ENCODE data around the gene DCBLD2.

Gene DCBLD2

DNA sequence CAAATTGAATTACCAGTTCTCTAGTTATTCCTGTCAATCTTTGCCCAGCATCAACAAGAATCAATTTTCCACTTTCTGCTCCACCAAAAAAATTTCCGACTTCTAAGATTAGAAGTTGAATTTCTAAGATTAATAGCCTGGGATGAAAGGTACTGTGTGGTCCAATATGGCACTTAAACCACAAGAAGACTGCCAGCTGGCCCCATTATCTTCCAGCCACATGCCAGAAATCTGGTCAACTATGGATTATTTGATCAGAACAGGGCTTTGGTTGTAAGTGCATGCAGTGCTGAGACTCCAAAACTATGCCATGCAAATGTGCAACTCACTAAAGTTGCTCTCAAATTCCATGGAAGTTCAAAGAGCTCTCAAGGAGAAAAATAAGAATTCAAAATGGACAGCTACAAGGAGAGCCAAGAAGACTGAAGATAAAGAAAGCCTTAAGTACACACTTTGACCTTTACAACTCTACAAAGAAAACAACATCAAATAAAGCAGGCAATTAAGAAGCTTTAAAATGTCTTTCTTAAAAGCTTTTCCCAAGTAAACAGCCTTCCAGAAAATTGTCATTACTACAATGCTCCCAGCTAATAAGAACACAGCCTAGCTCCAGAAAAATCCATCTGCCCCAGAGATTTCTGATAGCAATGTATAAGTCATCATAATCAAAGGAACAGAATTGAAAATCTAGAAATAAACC, 74.1 kb downstream of the DCBLD2 start:
- DNase-seq: no peak

DNA sequence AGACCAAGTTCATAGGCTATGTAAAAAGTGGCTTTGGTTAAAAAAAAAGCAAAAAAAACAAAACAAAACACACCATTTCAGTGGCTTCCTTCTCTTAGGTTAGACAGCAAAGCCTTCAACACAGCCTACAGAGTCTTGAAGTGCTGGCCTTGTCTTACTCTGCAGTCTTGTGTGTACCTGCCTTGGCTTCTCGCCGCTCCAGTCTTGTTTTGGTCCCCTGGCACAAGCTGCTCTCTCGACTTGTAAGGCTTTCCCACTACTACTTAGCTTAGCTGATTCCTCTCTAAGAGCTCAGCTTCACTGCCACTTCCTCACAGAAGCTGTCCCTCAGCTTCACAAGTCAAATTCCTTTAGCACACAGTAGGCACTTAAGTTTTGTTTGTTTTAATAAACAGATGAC, 75.4 kb downstream of the DCBLD2 start:
- no peak for DNase-seq

DNA sequence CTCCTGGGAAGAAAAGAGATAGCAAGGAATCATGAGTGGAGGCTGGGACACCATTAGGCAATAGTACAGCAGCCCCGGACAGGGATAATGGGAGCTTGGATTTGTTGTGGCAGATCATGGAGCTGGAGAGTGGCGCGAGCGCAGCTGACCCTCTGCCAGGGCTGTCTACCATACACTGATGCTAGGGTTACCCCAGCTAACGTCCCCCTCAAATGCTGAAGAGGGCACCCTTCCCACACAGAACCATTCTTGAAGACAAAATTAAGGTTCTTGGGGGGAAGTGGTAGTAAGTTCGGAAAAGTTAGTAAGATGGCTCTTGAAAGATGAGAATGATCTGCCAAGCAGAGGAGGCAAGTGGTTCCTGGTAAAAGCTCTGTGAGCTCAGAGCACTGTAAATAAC, 77.2 kb downstream of the DCBLD2 start:
- no peak for DNase-seq

DNA sequence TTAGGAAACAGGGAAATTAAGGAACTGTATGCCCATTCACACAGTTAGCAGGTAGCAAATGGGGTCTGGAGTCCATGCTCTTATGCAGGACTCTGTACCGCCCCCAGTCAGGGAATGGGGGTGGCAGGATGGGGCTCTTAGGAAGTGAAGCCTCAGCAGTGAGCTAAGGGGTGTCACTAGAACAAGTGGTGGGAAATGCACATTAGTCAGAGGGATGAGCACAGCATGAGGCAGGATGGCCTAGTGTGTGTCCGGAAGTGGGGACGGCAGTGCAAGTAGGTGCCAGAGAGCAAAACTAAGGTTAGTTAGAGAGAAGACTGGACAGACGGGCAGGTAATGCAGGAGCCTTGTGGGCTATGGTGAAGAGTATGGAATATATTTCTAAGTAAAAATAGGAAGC, 77.7 kb downstream of the DCBLD2 start:
- no peak for DNase-seq

DNA sequence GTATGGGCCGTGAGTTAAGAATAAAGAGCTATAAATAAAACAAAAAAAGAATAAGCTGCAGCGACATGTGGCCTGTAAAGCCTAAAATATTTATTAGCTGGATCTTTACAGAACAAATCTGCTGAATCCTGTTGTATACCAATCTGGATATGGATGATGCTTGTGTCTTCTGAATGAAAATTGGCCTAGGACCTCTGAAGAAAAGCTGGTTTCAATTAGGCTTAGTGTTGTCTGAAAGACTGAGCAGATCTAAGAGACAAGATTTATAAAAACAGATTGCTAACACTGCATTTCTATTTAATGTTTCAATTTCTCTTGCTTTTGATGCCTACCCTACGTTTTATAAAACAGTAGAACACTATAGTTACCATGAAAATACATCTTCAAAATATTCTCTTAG, 80.4 kb downstream of the DCBLD2 start:
- DNase-seq: no peak

DNA sequence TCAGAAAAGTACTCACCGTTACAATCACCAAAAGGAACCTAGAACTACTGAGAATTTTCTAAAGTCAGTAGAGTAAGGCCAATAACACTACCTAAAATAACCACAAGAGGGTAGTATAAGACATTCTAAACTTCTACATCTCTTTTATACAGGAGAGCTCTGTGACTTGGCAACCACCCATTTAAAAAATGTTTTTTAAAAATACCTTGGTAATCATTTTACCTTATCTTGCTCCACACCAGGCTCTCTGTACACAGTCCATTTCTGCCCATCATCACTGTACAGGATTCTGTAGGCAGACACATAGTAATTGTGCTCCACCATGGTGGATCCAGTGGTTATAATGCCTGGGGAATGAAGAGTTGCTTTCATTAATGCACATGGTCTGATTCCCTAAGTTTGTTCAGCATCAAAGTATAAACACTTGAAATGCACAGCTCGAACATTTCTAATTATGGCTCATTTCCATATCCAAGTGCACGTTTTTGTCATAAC, 83.9 kb downstream of the DCBLD2 start:
- peak; percentile 24 for DNase-seq

DNA sequence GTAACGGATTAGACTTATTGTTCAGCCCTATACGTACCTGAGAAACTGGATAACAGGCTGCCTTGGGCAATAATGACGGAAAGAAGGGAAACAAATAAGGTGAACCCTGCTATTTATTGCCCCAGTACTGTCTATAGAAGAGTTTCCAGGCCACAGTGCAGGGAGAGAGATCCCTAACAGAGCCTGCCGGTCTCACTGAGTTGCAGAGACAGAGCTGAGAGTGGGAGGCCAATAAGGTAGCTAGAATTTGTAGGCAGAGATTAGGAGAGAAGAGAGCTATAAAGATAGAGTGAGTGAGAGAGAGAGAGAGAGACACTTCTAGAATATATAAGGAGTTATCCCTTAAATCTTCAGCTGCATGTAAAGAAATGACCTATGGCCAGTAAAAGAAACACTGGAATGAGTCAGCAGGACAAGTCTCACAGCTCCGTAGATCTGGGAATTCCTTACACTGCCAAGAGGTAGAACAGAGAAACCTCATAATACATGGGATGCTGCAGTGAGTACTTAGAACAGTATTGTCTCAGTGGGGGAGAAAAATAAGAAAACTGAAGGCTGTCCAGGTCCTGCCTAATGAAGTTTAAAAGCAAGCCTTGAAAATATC, 86.6 kb downstream of the DCBLD2 start:
- DNase-seq: no peak

DNA sequence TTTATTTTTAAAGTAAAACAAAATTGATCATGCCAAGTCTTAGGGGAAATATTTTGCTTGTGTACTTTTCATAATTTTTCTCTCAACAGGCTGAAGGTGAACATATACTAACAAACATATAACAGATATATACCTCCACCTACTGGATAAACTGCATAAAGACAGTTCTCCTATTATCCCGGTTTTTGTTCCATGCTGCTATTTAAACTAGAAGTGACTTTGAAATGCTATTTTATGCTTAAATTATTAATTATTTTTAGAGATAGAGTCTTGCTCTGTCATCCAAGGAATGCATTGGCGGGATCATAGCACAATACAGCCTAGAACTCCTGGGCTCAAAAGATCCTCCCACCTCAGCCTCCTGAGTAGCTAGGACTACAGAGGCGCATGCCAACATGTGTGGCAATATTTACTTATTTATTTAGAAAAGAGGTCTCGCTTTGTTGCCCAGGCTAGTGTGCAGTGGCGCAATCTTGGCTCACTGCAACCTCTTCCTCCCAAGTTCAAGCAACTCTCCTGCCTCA, 88.6 kb downstream of the DCBLD2 start:
- DNase-seq: no peak

DNA sequence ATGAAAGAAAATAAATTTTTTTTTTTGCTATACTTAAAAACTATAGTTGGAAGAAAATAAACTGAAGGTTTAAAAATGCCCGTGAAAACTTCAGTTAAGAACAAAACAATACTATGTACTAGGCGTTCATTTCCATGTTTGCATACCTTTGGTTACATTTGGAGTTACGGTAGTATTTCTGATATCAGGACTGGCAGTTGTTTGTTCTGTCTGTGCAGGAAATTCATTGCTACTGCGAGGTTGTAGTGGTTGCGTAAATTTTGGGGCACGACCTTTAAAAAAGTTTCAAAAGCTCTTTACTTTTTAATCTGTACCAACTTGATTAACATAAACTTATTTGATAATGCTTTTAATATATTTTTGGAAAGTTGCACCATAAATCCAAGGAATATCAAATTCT, 90.4 kb downstream of the DCBLD2 start:
- no peak for DNase-seq

DNA sequence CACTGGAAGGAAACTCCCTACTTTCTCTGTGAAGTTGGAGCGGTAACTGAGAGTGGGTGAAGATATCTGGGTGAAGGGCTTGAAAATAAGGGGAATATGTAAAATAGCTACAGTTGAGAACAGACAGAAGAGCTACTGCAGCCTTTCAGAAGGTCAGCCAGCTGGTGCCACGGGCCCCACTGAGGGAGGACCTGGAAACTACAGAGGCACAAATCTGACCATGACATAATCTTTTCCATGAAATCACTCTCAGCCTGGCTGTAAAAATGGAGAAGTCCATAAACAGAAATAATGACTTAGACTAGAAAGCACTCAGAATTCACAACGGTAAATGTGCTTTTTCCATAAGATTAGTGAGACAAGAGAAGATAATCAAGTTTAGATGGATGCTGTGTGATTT, 91.9 kb downstream of the DCBLD2 start:
- no peak for DNase-seq

DNA sequence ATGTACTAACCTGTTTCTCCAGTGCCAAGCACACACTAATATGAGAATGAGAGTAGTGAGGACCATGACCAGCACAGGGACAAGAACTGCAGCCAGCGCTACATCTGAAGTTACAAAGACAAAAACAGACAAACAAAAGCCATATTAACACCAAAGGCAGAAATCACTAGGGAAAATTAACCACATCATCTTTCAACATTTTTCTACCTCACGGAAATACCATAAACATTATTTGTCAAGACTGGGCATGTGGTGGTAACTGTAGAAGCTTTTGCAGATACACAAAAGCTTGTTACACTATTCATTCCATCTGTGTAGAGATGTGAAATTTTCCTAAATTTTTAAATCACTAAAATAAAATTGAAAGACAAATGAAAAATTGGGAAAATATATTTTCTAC, 93.4 kb downstream of the DCBLD2 start:
- no peak for DNase-seq

DNA sequence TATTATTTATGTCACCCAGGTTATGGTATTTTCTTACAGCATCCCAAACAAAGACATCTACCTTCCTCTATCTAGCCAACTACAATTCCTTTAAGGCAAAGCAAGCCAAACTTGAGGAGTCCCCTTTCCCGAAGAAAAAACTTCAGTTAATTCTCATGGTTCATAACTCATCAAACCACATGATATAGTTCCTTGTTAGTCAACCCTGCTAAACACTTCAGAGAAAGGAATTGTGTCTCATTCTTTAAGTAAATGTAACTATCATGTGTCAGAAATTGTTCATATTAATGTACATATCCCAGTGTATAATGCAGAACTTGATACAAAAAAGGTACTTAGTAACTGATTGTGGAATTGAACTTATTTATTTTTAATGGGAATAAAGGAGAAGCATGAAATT, 93.9 kb downstream of the DCBLD2 start:
- no peak for DNase-seq

DNA sequence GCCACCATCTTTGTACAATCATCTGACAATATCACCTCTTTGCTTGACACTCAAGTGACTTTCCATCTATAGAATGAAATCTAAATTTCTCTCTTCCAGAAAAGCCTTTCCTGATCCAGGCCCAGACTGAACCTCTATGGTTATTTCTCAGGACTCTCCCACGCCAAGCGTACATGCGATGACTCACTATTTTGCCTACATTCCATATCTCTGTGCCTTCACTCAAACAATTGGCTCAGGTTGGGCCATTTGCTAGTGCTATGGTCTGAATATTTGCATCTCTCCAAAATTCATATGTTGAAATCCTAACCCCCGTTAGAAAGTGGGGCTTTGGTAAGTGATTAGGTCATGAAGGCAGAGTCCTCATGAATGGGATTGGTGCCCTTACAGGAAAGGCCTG, 94.5 kb downstream of the DCBLD2 start:
- no peak for DNase-seq

DNA sequence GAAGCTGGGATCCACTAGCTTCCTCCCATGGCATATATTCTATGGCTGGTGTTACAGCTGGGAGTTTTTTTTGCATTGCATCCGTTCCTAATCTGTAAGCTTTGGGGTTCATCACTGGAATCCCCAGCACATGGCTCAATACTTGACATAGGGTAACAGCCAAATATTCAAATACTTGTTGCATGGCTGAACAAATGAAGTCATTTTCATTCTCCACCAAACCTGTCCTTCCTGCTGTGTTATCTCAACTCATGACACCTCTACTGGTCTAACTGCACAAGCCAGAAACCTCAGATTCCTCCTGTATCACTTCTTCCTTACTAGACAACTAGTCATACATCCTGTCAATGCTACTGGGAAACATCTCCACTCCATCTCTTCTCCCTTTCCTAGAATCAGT, 95.0 kb downstream of the DCBLD2 start:
- no peak for DNase-seq

DNA sequence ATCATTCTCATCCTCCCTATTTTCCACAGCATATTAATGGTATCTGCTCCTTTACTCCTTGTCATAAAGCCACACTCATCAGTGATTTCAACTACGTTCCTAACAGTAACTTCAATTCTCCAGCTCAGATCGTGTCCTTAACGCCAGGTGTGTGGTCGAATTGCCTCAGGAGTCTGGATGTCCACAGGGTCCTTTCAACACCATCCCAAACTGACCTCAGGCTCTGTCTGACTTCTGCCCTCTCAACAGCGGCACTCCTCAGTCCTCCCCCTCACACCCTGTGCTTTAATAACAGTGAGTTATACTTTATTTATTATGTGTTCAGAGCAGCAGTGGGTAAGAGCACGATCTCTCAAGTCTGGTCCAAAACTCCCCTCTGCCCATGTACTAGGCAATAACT, 95.9 kb downstream of the DCBLD2 start:
- DNase-seq: no peak

DNA sequence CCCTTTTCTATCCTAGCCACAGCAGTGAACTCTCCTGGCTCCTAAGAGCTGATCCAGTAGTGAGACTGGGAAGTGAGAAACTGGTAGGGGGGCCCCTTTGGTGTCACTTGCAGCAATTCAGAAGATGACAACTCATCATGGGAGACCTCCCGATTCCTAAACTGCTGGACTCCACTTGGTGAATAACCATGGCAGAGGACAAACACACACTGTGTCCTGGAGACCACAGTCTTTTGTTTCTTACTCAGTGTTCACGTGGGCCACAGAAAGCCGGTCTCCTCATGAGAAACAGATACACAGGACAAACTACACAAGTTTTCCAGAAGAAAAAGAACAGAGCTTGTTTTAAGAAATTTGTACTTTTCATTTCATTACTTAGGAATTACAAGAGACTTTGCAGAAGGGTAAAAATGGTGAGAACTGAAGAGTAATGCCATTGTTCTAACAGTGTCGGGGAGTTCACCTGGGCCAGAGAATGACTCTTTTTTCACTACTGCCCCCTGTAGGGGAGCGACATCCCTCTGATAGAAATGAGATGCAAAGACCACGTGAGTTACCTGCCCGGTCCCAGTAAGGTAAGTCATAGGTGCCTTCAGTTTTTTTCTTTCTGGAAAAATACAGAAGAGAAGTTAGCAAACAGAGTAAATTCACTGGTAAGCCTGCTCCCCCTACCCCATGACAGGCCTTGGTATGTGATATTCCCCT, 100.3 kb downstream of the DCBLD2 start:
- no peak for DNase-seq

DNA sequence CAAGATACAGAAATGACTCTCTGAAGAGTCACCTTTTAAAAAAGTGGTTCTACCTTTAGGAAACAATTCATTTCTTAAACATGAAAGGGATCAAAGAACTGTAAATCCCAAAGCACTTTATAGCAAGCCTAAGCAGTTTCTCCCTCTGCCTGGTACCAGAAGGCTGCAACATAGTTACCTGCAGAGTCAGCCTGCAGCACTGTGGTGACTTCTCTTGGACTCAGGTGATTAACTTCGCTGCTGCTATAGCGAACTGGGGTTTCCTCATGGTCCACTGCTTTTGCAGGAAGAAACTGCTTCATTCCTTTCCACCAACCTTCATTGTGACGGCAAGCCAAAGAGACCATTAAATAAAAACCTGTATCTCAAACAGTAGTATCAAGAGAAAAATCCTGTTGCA, 101.1 kb downstream of the DCBLD2 start:
- DNase-seq: no peak

DNA sequence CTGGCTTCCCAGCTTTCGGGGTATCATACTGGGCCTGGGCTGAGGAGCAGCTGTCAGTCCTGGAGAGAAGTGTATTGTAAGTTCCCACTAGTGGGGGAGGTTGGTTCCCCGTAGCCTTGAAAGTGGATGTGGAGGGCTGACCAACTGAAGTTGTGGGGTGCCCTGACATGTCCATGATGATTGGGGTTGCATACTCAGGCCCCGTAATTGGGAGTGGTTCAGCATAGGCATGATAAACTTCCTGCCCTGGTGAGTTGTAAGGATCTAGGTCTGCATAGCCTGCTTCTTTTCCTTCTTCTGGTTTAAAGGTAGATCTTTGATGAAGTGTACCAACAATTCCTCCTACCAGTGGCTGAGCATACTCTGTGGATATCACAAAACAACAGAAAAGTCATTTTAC, 102.0 kb downstream of the DCBLD2 start:
- no peak for DNase-seq

DNA sequence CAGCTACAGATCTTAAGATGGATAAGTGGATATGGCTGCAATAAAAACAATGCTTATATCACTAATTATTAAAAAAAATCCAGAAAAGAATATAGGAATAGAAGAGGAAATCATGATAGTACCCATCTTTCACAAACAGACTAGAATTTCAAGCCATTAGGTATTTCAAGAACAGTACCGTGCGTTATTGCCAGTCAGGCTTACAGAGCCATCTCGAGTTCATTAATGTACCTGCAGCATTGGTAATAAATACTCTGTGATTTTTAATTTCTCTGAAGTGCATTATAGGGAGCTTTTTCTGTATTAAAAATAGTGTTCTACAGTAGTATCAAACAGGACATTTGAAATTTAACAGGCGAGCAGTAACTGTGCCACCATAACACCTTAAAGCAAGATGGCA, 102.7 kb downstream of the DCBLD2 start:
- no peak for DNase-seq

DNA sequence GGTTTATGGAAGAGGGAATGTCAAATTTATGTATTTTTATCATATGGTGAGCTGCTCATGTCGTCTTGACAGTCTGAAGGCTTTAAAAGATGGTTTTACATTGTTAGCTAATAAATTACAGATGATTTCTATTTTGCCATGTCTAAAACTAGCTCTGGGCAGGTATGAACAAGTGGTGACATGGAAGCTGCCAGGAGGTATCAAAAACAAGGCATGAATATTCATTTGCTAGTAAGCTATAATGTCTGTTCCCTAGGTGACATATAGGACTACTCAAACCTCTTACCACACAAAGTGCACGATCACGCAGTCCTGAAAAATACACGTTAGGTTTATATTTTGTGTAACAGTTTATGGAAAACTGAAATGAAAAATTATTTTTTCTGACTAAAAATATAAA, 103.6 kb downstream of the DCBLD2 start:
- DNase-seq: no peak

DNA sequence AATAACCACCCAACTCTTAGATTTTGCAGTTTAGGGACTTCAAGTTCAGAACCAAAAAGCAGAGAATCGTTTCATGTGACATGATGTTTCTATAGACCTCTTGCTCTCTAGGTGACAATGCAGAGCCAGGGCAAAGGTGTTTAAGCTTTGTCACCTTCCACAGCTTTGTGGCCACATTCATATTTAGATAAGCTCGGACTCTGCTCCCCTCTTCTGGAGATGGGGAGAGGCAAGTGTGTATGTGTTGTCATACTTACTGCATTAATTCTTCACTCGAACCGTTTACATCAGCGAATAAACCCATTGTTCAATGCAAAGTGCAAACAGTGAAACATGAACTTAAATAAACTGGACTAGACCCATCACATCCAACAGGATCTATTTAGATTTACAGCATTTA, 105.2 kb downstream of the DCBLD2 start:
- DNase-seq: no peak

DNA sequence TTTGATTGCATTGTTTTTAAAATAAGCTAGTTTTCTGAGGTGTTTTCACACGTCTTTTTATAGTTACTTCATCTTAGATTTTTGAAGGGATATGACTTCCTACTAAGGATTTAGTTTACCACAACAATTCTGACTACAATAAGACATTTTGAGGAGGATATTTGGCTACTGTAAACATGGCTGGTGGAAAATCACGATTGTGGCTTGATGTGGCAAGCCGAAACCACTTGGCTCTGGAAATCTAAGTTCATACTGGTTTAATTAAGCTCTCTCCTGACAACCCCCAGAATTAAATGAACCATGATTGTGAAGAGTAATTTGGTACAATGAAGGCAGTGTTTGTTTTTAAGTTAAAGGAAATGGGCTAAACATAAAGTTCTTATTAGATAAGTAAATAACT, 107.5 kb downstream of the DCBLD2 start:
- DNase-seq: no peak

DNA sequence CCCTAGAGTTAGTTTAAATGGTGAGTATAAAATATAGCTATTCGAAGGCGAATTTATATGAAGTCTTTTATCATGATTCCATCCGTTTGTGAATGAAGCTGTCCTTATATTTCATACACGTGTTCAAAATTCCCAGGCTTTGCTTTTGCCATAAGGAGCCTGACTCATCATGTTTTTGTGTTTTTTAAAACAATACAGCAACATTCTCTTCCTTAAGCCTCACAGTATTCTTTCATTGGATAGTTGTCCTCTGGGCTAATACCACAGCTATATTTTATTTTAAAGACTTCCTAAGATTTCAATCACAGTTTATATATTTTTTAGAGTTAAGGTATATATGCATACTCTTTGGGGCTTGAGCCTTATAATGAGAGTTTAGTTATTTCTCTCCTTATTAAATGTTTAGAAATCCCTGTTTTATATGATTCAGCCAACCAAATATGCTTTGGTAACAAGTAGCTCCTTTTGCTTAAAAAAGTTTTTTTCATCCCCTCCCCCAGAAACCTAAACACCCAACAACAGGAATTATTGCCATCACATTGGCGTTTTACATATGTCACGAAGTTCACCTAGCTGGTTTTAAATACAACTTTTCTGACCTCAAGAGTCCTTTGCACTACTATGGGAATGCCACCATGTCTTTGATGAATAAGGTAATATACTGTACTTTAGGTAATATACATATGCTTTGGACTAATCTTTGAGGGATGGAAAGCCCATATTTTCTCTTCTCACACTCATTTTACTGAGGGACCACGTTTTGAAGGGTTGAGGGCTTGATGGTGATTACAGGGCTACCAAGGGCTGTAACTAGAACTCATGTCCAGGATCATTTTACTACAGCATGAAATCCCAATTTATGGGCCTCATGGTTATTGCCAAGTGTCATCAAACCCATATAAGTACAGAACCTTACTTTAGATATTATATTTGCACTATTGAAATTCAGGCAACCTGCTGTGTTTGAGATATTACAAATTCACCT, 109.9 kb downstream of the DCBLD2 start:
- DNase-seq: no peak
